Measurements from ENCODE around the gene DAP.

- TF ChIP-seq, protein P1, sequence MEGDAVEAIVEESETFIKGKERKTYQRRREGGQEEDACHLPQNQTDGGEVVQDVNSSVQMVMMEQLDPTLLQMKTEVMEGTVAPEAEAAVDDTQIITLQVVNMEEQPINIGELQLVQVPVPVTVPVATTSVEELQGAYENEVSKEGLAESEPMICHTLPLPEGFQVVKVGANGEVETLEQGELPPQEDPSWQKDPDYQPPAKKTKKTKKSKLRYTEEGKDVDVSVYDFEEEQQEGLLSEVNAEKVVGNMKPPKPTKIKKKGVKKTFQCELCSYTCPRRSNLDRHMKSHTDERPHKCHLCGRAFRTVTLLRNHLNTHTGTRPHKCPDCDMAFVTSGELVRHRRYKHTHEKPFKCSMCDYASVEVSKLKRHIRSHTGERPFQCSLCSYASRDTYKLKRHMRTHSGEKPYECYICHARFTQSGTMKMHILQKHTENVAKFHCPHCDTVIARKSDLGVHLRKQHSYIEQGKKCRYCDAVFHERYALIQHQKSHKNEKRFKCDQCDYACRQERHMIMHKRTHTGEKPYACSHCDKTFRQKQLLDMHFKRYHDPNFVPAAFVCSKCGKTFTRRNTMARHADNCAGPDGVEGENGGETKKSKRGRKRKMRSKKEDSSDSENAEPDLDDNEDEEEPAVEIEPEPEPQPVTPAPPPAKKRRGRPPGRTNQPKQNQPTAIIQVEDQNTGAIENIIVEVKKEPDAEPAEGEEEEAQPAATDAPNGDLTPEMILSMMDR (IDR thresholded peaks at IDR 0.05; ENCODE audit: borderline replicate concordance, extremely low read depth, low read length, poor library complexity, severe bottlenecking), result no peak
- no peak for TF ChIP-seq EZH2 (IDR thresholded peaks at IDR 0.05; ENCODE audit: borderline replicate concordance, low read depth, low read length, severe bottlenecking)
Observed at GRCh38 chr5:10658265-10658664, 102.8 kb downstream of the DAP start.
